ENCODE results near the gene LRRC8B. TPM values are rescaled to one million over a fixed set of nuclear protein-coding genes. Genes with fewer than 3 reads are reported as not detected.
A peak's percentile ranks its signal among the peaks of the same experiment; 100 is the strongest.

LRRC8B gene
- total RNA-seq, 1 experiment from 2014 or later, result 9.7 TPM

DNA sequence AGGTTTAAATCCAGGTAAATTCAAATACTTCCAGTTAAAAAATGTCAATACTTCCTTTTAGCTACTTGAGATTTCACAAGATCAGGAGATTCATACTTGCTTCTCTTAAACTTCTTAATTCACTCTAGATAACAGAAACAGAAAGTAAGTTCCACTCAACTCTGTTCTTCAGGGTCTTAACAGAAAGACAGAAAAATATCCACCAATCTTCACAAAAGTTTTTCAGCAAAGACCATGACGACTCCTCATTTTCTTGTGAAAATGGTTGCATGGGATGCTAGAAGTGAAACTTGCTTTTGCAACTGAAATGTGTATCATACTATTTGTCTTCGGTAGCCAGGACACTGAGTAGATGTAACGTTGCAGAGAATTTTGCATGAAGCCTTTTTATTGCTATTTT, 96.0 kb downstream of the LRRC8B start:
- peaks cover 15% of the 10 kb centered on the region for H3K4me1 Mint-ChIP-seq (ENCODE audit: insufficient read depth, unreplicated experiment)
- no TSS peak for BruUV-seq (replicated peaks)
- intact Hi-C loops (cut with micrococcal nuclease), result no loop called here

DNA sequence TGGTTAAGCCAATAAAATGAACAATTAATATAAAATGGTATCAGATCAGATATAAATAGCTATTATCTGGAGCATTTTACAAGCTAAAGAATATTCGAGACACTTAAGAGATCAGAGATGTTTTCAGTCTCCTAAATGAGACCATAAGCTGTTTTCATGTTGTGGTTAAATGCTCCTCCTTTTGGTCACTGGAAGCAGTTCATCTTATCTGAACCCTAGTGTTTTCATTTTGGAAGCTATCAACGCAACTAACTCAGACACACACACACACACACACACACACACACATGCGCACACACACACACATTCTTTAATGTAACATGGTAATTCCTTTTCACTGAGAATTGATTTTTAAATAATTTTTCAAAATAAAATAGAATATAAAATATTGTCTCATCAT, 98.3 kb downstream of the LRRC8B start:
- TF ChIP-seq, protein P1, sequence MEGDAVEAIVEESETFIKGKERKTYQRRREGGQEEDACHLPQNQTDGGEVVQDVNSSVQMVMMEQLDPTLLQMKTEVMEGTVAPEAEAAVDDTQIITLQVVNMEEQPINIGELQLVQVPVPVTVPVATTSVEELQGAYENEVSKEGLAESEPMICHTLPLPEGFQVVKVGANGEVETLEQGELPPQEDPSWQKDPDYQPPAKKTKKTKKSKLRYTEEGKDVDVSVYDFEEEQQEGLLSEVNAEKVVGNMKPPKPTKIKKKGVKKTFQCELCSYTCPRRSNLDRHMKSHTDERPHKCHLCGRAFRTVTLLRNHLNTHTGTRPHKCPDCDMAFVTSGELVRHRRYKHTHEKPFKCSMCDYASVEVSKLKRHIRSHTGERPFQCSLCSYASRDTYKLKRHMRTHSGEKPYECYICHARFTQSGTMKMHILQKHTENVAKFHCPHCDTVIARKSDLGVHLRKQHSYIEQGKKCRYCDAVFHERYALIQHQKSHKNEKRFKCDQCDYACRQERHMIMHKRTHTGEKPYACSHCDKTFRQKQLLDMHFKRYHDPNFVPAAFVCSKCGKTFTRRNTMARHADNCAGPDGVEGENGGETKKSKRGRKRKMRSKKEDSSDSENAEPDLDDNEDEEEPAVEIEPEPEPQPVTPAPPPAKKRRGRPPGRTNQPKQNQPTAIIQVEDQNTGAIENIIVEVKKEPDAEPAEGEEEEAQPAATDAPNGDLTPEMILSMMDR (IDR thresholded peaks at IDR 0.05; ENCODE audit: unreplicated experiment), result no peak
- H3K4me3 Mint-ChIP-seq (ENCODE audit: unreplicated experiment), result no peak overlapping the region
- DNase-seq (ENCODE audit: unreplicated experiment), result peak; percentile 14
- H3K9me3 Mint-ChIP-seq (ENCODE audit: unreplicated experiment), result no peaks in the 10 kb centered on the region
- POLR2A ChIA-PET, result interaction anchor here (0.6 to 1.6 kb wide), 2 partner anchors 18 to 19 kb away, joined by 3 to 5 read pairs; no protein-coding TSS in a partner anchor
- CTCF ChIA-PET, result interaction anchor here (0.9 to 6.1 kb wide), 9 partner anchors 9 to 140 kb away, joined by 3 to 39 read pairs (median 5); no protein-coding TSS in a partner anchor
- BruUV-seq (replicated peaks), result no TSS peak
- no peak overlapping the region for H3K27ac Mint-ChIP-seq (ENCODE audit: low read depth, unreplicated experiment)
- intact Hi-C loops (cut with micrococcal nuclease), result no loop called here
- H3K27me3 Mint-ChIP-seq (ENCODE audit: insufficient read depth, unreplicated experiment), result no peaks in the 10 kb centered on the region
- H3K4me1 Mint-ChIP-seq (ENCODE audit: insufficient read depth, unreplicated experiment), result no peaks in the 10 kb centered on the region
- no peaks in the 10 kb centered on the region for H3K36me3 Mint-ChIP-seq (ENCODE audit: insufficient read depth, unreplicated experiment)

More for the DNA sequence above, 96.0 kb downstream of the LRRC8B start:
- no peak overlapping the region for H3K4me3 Mint-ChIP-seq (ENCODE audit: unreplicated experiment)
- DNase-seq (ENCODE audit: unreplicated experiment), result no peak
- ChIA-PET POLR2A (interaction anchor here (0.6 kb wide), 1 partner anchor 201 kb away, joined by 3 read pairs; no protein-coding TSS in a partner anchor), CTCF (interaction anchor here (0.9 kb wide), 1 partner anchor 13 kb away, joined by 4 read pairs; no protein-coding TSS in a partner anchor)
- no peak overlapping the region for H3K27ac Mint-ChIP-seq (ENCODE audit: low read depth, unreplicated experiment)
- no peaks in the 10 kb centered on the region for H3K9me3 Mint-ChIP-seq (ENCODE audit: unreplicated experiment)
- H3K27me3 Mint-ChIP-seq (ENCODE audit: insufficient read depth, unreplicated experiment), result no peaks in the 10 kb centered on the region
- TF ChIP-seq, protein P1 (IDR thresholded peaks at IDR 0.05; ENCODE audit: unreplicated experiment), result no peak
- no peaks in the 10 kb centered on the region for H3K36me3 Mint-ChIP-seq (ENCODE audit: insufficient read depth, unreplicated experiment)

DNA sequence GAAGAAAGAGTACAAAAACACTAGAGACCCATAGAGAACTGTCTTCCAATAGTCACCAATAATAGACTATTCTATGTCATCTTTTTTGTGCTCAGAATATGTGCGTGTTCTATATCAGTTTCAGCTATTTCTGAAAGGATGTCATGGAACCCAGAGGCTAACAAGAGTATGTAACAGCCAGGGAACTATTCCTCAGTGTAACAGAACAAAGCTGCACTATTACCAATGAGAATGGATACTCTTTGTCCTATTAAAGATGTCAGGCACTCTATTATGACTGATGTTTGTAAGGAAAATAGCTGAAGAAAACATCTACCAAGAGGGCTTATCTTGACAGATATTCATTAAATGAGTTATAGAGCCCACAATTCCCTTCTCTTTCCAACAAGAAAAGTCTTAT, 99.7 kb downstream of the LRRC8B start:
- no peak overlapping the region for H3K27ac Mint-ChIP-seq (ENCODE audit: low read depth, unreplicated experiment)
- H3K27me3 Mint-ChIP-seq (ENCODE audit: insufficient read depth, unreplicated experiment), result no peaks in the 10 kb centered on the region
- ChIA-PET POLR2A (interaction anchor here (0.6 kb wide), 1 partner anchor 8 kb away, joined by 3 read pairs; no protein-coding TSS in a partner anchor), CTCF (interaction anchor here (0.6 to 6.1 kb wide), 6 partner anchors 9 to 602 kb away, joined by 3 to 39 read pairs (median 4); partner anchors contain the start of gene LRRC8C)
- H3K4me1 Mint-ChIP-seq (ENCODE audit: insufficient read depth, unreplicated experiment), result no peaks in the 10 kb centered on the region
- BruUV-seq (replicated peaks), result no TSS peak
- no peak for DNase-seq (ENCODE audit: unreplicated experiment)
- no peak overlapping the region for H3K4me3 Mint-ChIP-seq (ENCODE audit: unreplicated experiment)
- intact Hi-C loops (cut with micrococcal nuclease), result no loop called here
- no peaks in the 10 kb centered on the region for H3K9me3 Mint-ChIP-seq (ENCODE audit: unreplicated experiment)
- TF ChIP-seq, protein P1 (IDR thresholded peaks at IDR 0.05; ENCODE audit: unreplicated experiment), result no peak
- no peaks in the 10 kb centered on the region for H3K36me3 Mint-ChIP-seq (ENCODE audit: insufficient read depth, unreplicated experiment)

DNA sequence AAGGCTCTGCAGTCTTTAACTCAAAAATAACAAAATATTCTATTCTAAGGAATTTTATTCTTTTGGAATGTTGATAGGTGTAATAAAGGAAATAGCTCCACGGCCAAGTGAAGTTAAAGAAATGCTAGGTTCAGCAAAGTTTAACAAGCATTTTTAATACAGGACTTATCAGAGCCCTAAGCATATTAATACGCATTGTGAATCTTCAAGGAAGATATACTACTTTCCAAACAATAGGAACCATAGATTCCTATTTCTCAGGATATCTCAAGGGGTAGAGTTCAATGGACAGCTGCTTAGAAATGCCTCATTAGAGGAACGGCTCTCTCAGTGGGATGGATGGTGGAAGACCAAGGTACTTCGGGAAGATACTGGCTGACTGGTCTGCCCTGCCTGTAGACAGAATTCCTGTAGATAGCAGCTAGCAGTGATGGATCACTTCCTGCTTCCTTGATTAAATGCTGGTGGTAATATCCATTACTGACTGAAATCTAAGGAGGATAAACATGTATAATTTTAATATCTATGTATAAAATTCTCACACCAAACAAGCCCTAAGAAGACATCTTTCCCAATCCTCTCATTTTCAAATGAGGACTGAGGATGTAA, 100.2 kb downstream of the LRRC8B start:
- Mint-ChIP-seq H3K9me3 (ENCODE audit: unreplicated experiment) (no peaks in the 10 kb centered on the region), H3K4me1 (ENCODE audit: insufficient read depth, unreplicated experiment) (no peaks in the 10 kb centered on the region), H3K4me3 (ENCODE audit: unreplicated experiment) (no peak overlapping the region), H3K27me3 (ENCODE audit: insufficient read depth, unreplicated experiment) (no peaks in the 10 kb centered on the region), H3K27ac (ENCODE audit: low read depth, unreplicated experiment) (no peak overlapping the region), H3K36me3 (ENCODE audit: insufficient read depth, unreplicated experiment) (no peaks in the 10 kb centered on the region)
- intact Hi-C loops (cut with micrococcal nuclease), result no loop called here
- CTCF ChIA-PET, result interaction anchor here (0.6 to 6.1 kb wide), 6 partner anchors 20 to 603 kb away, joined by 3 to 39 read pairs (median 4); no protein-coding TSS in a partner anchor
- no TSS peak for BruUV-seq (replicated peaks)
- TF ChIP-seq, protein P1 (IDR thresholded peaks at IDR 0.05; ENCODE audit: unreplicated experiment), result no peak
- no peak for DNase-seq (ENCODE audit: unreplicated experiment)
- POLR2A ChIA-PET, result interaction anchor here (0.6 to 0.7 kb wide), 2 partner anchors 9 to 68 kb away, joined by 3 read pairs; no protein-coding TSS in a partner anchor

Data from MCF 10A (cell line).